Suprapubic skin (tissue), 4 donors: ENCODE results near the gene PRKACA.

Source experiments
- POLR2A ChIP-seq, 2 donors: fragments of 450-650 bp; IDR thresholded peaks; one replicate each; pipeline ENCODE4 v1.6.1; 2017; ENCODE audit warnings: antibody characterized with exemption in 2 of 2, mild to moderate bottlenecking in 2 of 2, moderate library complexity in 2 of 2
- POLR2AphosphoS5 ChIP-seq, 3 donors: sonication (generic); formaldehyde crosslinking; IDR thresholded peaks; one replicate each; pipeline ENCODE4 v1.6.1; 2017; ENCODE audit warnings: antibody characterized with exemption in 3 of 3
- TF ChIP-seq, protein P1 (sequence below), 2 donors: fragments of 200-600 bp in 1 of 2; fragments of 450-650 bp in 1 of 2; sonication (generic) in 1 of 2; IDR thresholded peaks; one replicate each; pipeline ENCODE4 v1.5.1; 2016 to 2019; ENCODE audit warnings: antibody characterized with exemption in 2 of 2, mild to moderate bottlenecking in 1 of 2, moderate library complexity in 1 of 2

- TF ChIP-seq, protein P1, sequence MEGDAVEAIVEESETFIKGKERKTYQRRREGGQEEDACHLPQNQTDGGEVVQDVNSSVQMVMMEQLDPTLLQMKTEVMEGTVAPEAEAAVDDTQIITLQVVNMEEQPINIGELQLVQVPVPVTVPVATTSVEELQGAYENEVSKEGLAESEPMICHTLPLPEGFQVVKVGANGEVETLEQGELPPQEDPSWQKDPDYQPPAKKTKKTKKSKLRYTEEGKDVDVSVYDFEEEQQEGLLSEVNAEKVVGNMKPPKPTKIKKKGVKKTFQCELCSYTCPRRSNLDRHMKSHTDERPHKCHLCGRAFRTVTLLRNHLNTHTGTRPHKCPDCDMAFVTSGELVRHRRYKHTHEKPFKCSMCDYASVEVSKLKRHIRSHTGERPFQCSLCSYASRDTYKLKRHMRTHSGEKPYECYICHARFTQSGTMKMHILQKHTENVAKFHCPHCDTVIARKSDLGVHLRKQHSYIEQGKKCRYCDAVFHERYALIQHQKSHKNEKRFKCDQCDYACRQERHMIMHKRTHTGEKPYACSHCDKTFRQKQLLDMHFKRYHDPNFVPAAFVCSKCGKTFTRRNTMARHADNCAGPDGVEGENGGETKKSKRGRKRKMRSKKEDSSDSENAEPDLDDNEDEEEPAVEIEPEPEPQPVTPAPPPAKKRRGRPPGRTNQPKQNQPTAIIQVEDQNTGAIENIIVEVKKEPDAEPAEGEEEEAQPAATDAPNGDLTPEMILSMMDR (IDR thresholded peaks at IDR 0.05) = no peak
- no peak for TF ChIP-seq POLR2AphosphoS5 (IDR thresholded peaks at IDR 0.05)
- TF ChIP-seq POLR2A (IDR thresholded peaks at IDR 0.05) = no peak
These were observed 64.1 kb downstream of the PRKACA start for GRCh38 chr19:14053500-14053899.
